Natural killer cell treated with Interleukin-12 subunit alpha and Interleukin-12 subunit beta and Interleukin-15 and Interleukin-18, amount 100 ng/mL, for 72 hours (primary cell): Measurements from ENCODE around the gene NFIA. TPM values are rescaled to one million over a fixed set of nuclear protein-coding genes. Genes with fewer than 3 reads are reported as not detected.

Experiments used
- ATAC-seq, 2 donors: fragments of 150-1000 bp; cut with Tn5 transposase in 1 of 2; sonication (Bioruptor Pico), chemical (Tn5 transposase) in 1 of 2; 2 replicates each; pipeline ENCODE4 v1.10.0; 2021
- DNase-seq: peaks from one replicate; pipeline ENCODE4 v3.0.0; 2022; ENCODE audit warnings: low spot score
- H3K27ac Mint-ChIP-seq, 2 donors: 1 replicate in 1 of 2; 2 replicates in 1 of 2; pipeline ENCODE4 v1.8.0; 2022; ENCODE audit warnings: mixed read lengths in 2 of 2, mild to moderate bottlenecking in 1 of 2, moderate library complexity in 1 of 2
- H3K27me3 Mint-ChIP-seq, 2 donors: 1 replicate in 1 of 2; 2 replicates in 1 of 2; pipeline ENCODE4 v1.8.0; 2022; ENCODE audit warnings: mixed read lengths in 2 of 2
- H3K36me3 Mint-ChIP-seq: one replicate; pipeline ENCODE4 v1.8.0; 2022; ENCODE audit warnings: mixed read lengths
- H3K4me1 Mint-ChIP-seq, 2 donors: 1 replicate in 1 of 2; 2 replicates in 1 of 2; pipeline ENCODE4 v1.8.0; 2022; ENCODE audit warnings: low read depth in 2 of 2, mixed read lengths in 2 of 2, mild to moderate bottlenecking in 1 of 2
- H3K4me3 Mint-ChIP-seq: one replicate; pipeline ENCODE4 v1.8.0; 2022; ENCODE audit warnings: mixed read lengths
- H3K9me3 Mint-ChIP-seq: 2 replicates; pipeline ENCODE4 v1.8.0; 2022; ENCODE audit warnings: mixed read lengths
- total RNA-seq, 2 donors: library from RNA; stranded (reverse); gene quantifications; one replicate each; pipeline ENCODE4 v1.2.3, GENCODE V29; 2022

Gene NFIA
- total RNA-seq, result 1 to 10 TPM in 1 of 2 donors, under 1 TPM in 1; 0.14 to 7.3 TPM

GRCh38 chr1:61082311-61083012 is at the start of gene NFIA:
NFIA (plus strand) TSS chr1:61082561.
- Mint-ChIP-seq H3K4me3 (peak within 1 kb of the TSS; percentile 89), H3K9me3 (no peaks in the 10 kb centered on the region), H3K4me1 (peaks cover 25 to 48% of the 10 kb centered on the region in 2 donors), H3K36me3 (peaks cover 6% of the 10 kb centered on the region), H3K27me3 (peaks cover 8 to 14% of the 10 kb centered on the region in 2 donors), H3K27ac (no peak within 1 kb of the TSS)
- peak; percentile 37 to 48 for ATAC-seq
- no peak for DNase-seq

- no peak for ATAC-seq
- H3K27me3 Mint-ChIP-seq, result peaks cover 14 to 21% of the 10 kb centered on the region in 2 donors
- no peak overlapping the region for H3K27ac Mint-ChIP-seq
- H3K9me3 Mint-ChIP-seq, result no peaks in the 10 kb centered on the region
- no peak overlapping the region for H3K4me3 Mint-ChIP-seq
- H3K36me3 Mint-ChIP-seq, result no peaks in the 10 kb centered on the region
- no peaks in the 10 kb centered on the region for H3K4me1 Mint-ChIP-seq
- no peak for DNase-seq
These were observed 46.5 kb upstream of the NFIA start for GRCh38 chr1:61035880-61036279.

DNA sequence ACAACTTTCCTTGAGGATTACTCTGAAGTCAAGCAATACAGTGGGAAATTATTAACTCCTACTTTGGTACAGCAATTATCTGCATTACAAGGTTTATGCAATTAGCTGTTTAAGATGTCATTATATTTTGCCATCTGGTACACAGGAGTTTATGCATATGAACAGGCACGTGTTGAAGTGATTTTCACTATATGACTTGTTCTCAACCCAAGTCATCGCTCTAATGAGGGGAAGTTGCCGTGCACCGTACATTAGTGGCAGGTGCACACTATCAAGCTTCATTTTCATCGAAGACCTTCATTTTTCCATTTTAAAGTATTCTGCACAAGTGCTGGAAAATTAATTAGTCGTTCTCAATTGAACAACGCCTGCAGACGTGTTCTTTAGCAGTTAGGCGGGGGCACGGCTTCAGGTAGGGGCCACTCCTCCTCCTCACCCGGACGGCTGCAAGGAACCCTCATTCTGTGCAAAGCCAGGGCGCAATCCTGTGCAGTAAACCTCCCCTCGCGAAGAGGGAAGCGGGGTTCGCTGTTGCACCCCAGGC is 39.8 kb upstream of the NFIA start:
- Mint-ChIP-seq H3K27ac (no peak overlapping the region), H3K4me1 (peaks cover 0 to 6% of the 10 kb centered on the region in 2 donors), H3K36me3 (no peaks in the 10 kb centered on the region), H3K27me3 (peaks cover 26 to 42% of the 10 kb centered on the region in 2 donors), H3K4me3 (peak overlapping the region; percentile 42), H3K9me3 (no peaks in the 10 kb centered on the region)
- DNase-seq, result no peak
- ATAC-seq, result no peak

- DNase-seq (peak; percentile 85), ATAC-seq (peak; percentile 92 to 94)
- H3K4me1 Mint-ChIP-seq, result peaks cover 0 to 6% of the 10 kb centered on the region in 2 donors
- no peak overlapping the region for H3K27ac Mint-ChIP-seq
- H3K4me3 Mint-ChIP-seq, result peak overlapping the region; percentile 46
- H3K36me3 Mint-ChIP-seq, result no peaks in the 10 kb centered on the region
- H3K9me3 Mint-ChIP-seq, result no peaks in the 10 kb centered on the region
- peaks cover 21 to 40% of the 10 kb centered on the region in 2 donors for H3K27me3 Mint-ChIP-seq
These were observed 39.1 kb upstream of the NFIA start for GRCh38 chr1:61043010-61043820.

GRCh38 chr1:61046434-61046833 is 35.9 kb upstream of the NFIA start:
- ATAC-seq (no peak), DNase-seq (no peak)
- no peaks in the 10 kb centered on the region for H3K36me3 Mint-ChIP-seq
- H3K27ac Mint-ChIP-seq, result no peak overlapping the region
- H3K9me3 Mint-ChIP-seq, result no peaks in the 10 kb centered on the region
- peaks cover 5 to 9% of the 10 kb centered on the region in 2 donors for H3K4me1 Mint-ChIP-seq
- peaks cover 11 to 32% of the 10 kb centered on the region in 2 donors for H3K27me3 Mint-ChIP-seq
- no peak overlapping the region for H3K4me3 Mint-ChIP-seq

- Mint-ChIP-seq H3K36me3 (no peaks in the 10 kb centered on the region), H3K4me3 (no peak overlapping the region), H3K4me1 (peaks cover 5 to 9% of the 10 kb centered on the region in 2 donors), H3K27ac (no peak overlapping the region), H3K9me3 (no peaks in the 10 kb centered on the region), H3K27me3 (peaks cover 17 to 34% of the 10 kb centered on the region in 2 donors)
- no peak for DNase-seq
- no peak for ATAC-seq
These were observed 35.3 kb upstream of the NFIA start for GRCh38 chr1:61047061-61047460.

- ATAC-seq (peak; percentile 87), DNase-seq (peak; percentile 86)
- Mint-ChIP-seq H3K9me3 (no peaks in the 10 kb centered on the region), H3K4me1 (peaks cover 13 to 14% of the 10 kb centered on the region in 2 donors), H3K27me3 (peaks cover 40% of the 10 kb centered on the region in 2 donors), H3K36me3 (no peaks in the 10 kb centered on the region), H3K4me3 (peak overlapping the region; percentile 60), H3K27ac (no peak overlapping the region)
These were observed 32.4 kb upstream of the NFIA start for GRCh38 chr1:61049850-61050540.

- ATAC-seq (peak; percentile 66), DNase-seq (no peak)
- Mint-ChIP-seq H3K27me3 (peaks cover 39 to 48% of the 10 kb centered on the region in 2 donors), H3K4me3 (peak overlapping the region; percentile 60), H3K4me1 (peaks cover 13 to 14% of the 10 kb centered on the region in 2 donors), H3K9me3 (no peaks in the 10 kb centered on the region), H3K27ac (no peak overlapping the region), H3K36me3 (no peaks in the 10 kb centered on the region)
These were observed 31.6 kb upstream of the NFIA start for GRCh38 chr1:61050541-61051442.

GRCh38 chr1:61051443-61051718 is 31.0 kb upstream of the NFIA start:
- Mint-ChIP-seq H3K4me1 (peaks cover 13 to 14% of the 10 kb centered on the region in 2 donors), H3K36me3 (no peaks in the 10 kb centered on the region), H3K4me3 (peak overlapping the region; percentile 23), H3K9me3 (no peaks in the 10 kb centered on the region), H3K27me3 (peaks cover 42 to 53% of the 10 kb centered on the region in 2 donors), H3K27ac (no peak overlapping the region)
- ATAC-seq, result no peak
- DNase-seq, result no peak

DNA sequence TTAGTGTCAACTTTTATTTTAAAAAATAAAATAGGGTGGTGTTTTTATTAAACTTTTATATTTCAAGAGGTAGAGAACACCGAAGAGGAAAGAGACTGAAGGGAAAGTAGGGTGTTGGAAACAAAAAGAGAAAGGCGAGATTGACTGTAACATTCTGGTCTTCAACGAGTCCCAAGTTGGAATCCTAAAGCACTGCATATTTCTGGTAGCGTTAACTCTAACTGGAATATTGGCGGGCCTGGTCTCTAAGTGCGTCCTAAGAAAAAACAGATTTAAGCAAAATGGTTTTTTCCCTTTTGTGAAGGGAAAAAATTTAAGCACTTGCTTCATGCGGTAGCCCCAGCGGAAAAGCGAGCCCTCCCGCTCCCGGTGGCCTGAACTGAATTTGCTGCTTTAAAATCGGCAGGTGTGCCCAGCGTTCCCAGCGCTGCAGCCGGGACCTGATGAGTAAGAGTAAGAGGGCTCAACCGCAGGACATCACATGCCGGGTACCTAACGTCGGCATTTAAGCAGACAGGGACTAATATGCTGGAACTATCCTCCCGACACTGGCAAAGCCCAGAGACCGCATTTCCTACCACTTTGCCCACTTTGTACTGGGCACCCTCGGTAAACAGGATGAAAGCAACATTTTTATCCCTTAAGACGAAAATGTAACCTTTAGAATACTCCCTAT is 30.5 kb upstream of the NFIA start:
- ATAC-seq, result no peak

GRCh38 chr1:61052395-61053225 is 29.8 kb upstream of the NFIA start:
- peak overlapping the region; percentile 84 for H3K4me3 Mint-ChIP-seq
- peaks cover 13 to 14% of the 10 kb centered on the region in 2 donors for H3K4me1 Mint-ChIP-seq
- H3K27ac Mint-ChIP-seq, result no peak overlapping the region
- DNase-seq (no peak), ATAC-seq (no peak)
- H3K27me3 Mint-ChIP-seq, result peaks cover 37 to 50% of the 10 kb centered on the region in 2 donors
- no peaks in the 10 kb centered on the region for H3K9me3 Mint-ChIP-seq
- no peaks in the 10 kb centered on the region for H3K36me3 Mint-ChIP-seq

More for the DNA sequence above, 30.5 kb upstream of the NFIA start:
- H3K36me3 Mint-ChIP-seq, result no peaks in the 10 kb centered on the region
- H3K27me3 Mint-ChIP-seq, result peaks cover 40 to 54% of the 10 kb centered on the region in 2 donors
- no peak overlapping the region for H3K4me3 Mint-ChIP-seq
- no peaks in the 10 kb centered on the region for H3K9me3 Mint-ChIP-seq
- H3K27ac Mint-ChIP-seq, result no peak overlapping the region
- no peak for DNase-seq
- peaks cover 13 to 14% of the 10 kb centered on the region in 2 donors for H3K4me1 Mint-ChIP-seq

DNA sequence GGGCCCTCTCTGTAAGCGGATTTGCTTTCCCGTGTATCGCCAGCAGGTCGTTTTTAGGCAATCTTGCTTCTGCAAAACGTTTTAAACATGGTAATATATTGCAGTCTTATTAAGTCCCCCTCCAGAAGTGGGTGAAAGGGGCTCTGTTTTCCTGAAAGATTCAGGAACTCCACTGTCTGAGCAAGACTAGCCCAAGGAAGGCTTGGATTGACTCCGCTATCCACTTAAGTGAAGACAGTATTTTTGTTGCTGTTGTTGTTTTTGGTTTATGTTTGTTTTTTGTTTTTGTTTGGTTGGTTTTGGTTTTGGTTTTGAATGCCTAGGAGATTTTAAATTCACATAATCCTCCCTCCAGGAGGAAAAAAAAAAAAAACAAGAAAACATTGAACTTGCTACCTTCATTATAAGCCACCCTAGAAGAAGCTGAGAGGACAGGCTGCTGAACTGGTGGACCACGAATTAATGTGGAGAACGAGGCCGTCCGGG is 29.1 kb upstream of the NFIA start:
- Mint-ChIP-seq H3K36me3 (no peaks in the 10 kb centered on the region), H3K9me3 (no peaks in the 10 kb centered on the region), H3K4me1 (peaks cover 13 to 14% of the 10 kb centered on the region in 2 donors), H3K27ac (no peak overlapping the region), H3K4me3 (peak overlapping the region; percentile 84), H3K27me3 (peaks cover 37 to 56% of the 10 kb centered on the region in 2 donors)
- no peak for DNase-seq
- no peak for ATAC-seq
